GM18498 (cell line): ENCODE data around the gene TMEFF2.

ENCODE experiments used
- ATAC-seq: cut with Tn5 transposase; IDR thresholded peaks from one replicate; pipeline ENCODE4 v1.9.1; 2021; ENCODE audit warnings: mild to moderate bottlenecking, moderate library complexity; ENCODE audit not compliant: unreplicated experiment

Gene TMEFF2

GRCh38 chr2:192026059-192026824 is 168.5 kb downstream of the TMEFF2 start:
- no peak for ATAC-seq

GRCh38 chr2:192025637-192026036 is 169.1 kb downstream of the TMEFF2 start:
- no peak for ATAC-seq

- no peak for ATAC-seq
These were observed 171.7 kb downstream of the TMEFF2 start for GRCh38 chr2:192023006-192023405.

GRCh38 chr2:192017844-192018243 is 176.9 kb downstream of the TMEFF2 start:
- ATAC-seq: no peak

- no peak for ATAC-seq
These were observed 178.5 kb downstream of the TMEFF2 start for GRCh38 chr2:192016265-192016664.

GRCh38 chr2:192013211-192013610 is 181.5 kb downstream of the TMEFF2 start:
- ATAC-seq: no peak

- no peak for ATAC-seq
These were observed 183.5 kb downstream of the TMEFF2 start for GRCh38 chr2:192011196-192011595.

GRCh38 chr2:192010073-192010472 is 184.7 kb downstream of the TMEFF2 start:
- ATAC-seq: no peak

GRCh38 chr2:192007581-192008228 is 187.0 kb downstream of the TMEFF2 start:
- ATAC-seq: no peak

GRCh38 chr2:192005211-192005610 is 189.5 kb downstream of the TMEFF2 start:
- no peak for ATAC-seq

- peak; percentile 69 for ATAC-seq
These were observed 190.4 kb downstream of the TMEFF2 start for GRCh38 chr2:192004188-192004963.

- no peak for ATAC-seq
These were observed 192.3 kb downstream of the TMEFF2 start for GRCh38 chr2:192002418-192002817.

- ATAC-seq: no peak
These were observed 194.3 kb downstream of the TMEFF2 start for GRCh38 chr2:192000196-192000980.

GRCh38 chr2:191999101-191999841 is 195.5 kb downstream of the TMEFF2 start:
- no peak for ATAC-seq

- no peak for ATAC-seq
These were observed 199.4 kb downstream of the TMEFF2 start for GRCh38 chr2:191995285-191995684.

GRCh38 chr2:191994749-191995148 is 200.0 kb downstream of the TMEFF2 start:
- ATAC-seq: no peak

GRCh38 chr2:191991442-191991841 is 203.3 kb downstream of the TMEFF2 start:
- ATAC-seq: no peak

GRCh38 chr2:191985740-191986139 is 209.0 kb downstream of the TMEFF2 start:
- ATAC-seq: no peak

GRCh38 chr2:191983591-191983990 is 211.1 kb downstream of the TMEFF2 start:
- ATAC-seq: no peak

- no peak for ATAC-seq
These were observed 211.5 kb downstream of the TMEFF2 start for GRCh38 chr2:191983186-191983585.
